ENCODE results near the gene OSBPL9. TPM values are rescaled to one million over a fixed set of nuclear protein-coding genes. Genes with fewer than 3 reads are reported as not detected.
A peak's percentile ranks its signal among the peaks of the same experiment; 100 is the strongest.
"Not testable (repeated sequence)": the region's sequence is repeated elsewhere in the genome, so short reads cannot be mapped to it uniquely, and the experiment has no call there.

OSBPL9 gene
- total and polyA plus RNA-seq, 2 experiments from 2014 or later = 32.2 to 37.0 TPM

DNA sequence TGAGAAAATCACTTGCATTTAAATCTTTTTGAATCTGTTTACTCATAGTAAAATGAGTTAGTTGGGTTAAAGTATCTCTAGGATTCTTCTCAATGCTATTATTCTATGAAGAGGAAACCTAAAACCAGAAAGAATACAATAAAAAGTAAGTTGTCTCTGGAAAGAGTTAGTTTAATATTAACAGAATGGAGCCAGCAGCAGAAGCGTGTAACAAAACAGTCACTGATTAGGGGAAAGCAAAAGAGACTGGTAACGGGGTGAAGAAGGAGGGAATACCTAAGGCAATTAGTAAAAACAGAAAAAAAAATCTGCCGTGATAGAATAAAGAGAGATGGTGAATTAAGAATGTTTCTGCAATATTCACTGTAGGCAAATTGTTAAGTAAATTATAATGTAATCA lies 201.6 kb downstream of the OSBPL9 start:
- Histone ChIP-seq H4K20me1 (ENCODE audit: insufficient read depth) (no peaks in the 10 kb centered on the region), H3K9me3 (ENCODE audit: low read depth) (no peaks in the 10 kb centered on the region), H3K4me3 (no peak overlapping the region), H3K27ac (no peak overlapping the region), H3K79me2 (ENCODE audit: insufficient read depth) (peaks cover 11% of the 10 kb centered on the region), H3K27me3 (replicated peaks; ENCODE audit: insufficient read depth) (no peaks in the 10 kb centered on the region), H3K4me2 (ENCODE audit: unreplicated experiment) (no peak overlapping the region), H3K9me2 (ENCODE audit: insufficient read depth) (no peaks in the 10 kb centered on the region), H3F3A (ENCODE audit: insufficient read depth) (peaks cover 6% of the 10 kb centered on the region; the same call in 1 of the 2 replicates), H2AFZ (no peak overlapping the region), H3K4me1 (ENCODE audit: insufficient read depth) (peaks cover 8% of the 10 kb centered on the region; the same call in 1 of the 2 replicates), H3K36me3 (ENCODE audit: low read depth) (peaks cover 57% of the 10 kb centered on the region), H3K9ac (no peak overlapping the region)
- TF ChIP-seq EZH2phosphoT487 (IDR thresholded peaks at IDR 0.05; ENCODE audit: insufficient read depth, low read depth) = no peak
- no peak for TF ChIP-seq EZH2 (IDR thresholded peaks at IDR 0.05; ENCODE audit: insufficient read depth, poor library complexity, severe bottlenecking)
- no peak for DNase-seq
- in situ Hi-C loops (cut with MboI) = no loop called here
- WGBS, 2 experiments (ENCODE audit: low coverage in 1 of 2, low lambda C conversion rate in 2 of 2, missing lambda C conversion rate in 2 of 2) = 94 to 96% methylated on average over 3 of the region's 3 CpGs

DNA sequence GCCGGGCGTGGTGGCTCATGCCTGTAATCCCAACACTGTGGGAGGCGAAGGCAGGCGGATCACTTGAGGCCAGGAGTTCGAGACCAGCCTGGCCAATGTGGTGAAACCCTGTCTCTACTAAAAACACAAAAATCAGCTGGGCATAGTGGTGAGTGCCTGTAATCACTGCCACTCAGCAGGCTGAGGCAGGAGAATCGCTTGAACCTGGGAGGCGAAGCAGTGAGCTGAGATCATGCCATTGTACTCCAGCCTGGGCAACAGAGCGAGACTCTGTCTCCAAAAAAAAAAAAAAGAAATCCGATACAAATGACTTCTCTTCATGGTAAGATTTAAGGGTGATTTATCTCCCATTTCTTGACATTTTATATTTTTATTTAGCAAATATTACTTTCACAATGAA lies 202.1 kb downstream of the OSBPL9 start:
- H3K4me1 ChIP-seq (ENCODE audit: insufficient read depth); H2AFZ ChIP-seq; H3K9me3 ChIP-seq (ENCODE audit: low read depth); H3K27ac ChIP-seq; H3K9me2 ChIP-seq (ENCODE audit: insufficient read depth); H3K4me2 ChIP-seq (ENCODE audit: unreplicated experiment); H3K4me3 ChIP-seq; in situ Hi-C loops (cut with MboI); H4K20me1 ChIP-seq (ENCODE audit: insufficient read depth); H3F3A ChIP-seq (ENCODE audit: insufficient read depth); H3K27me3 ChIP-seq (replicated peaks; ENCODE audit: insufficient read depth); H3K9ac ChIP-seq; DNase-seq: not testable (repeated sequence)
- Histone ChIP-seq H3K36me3 (ENCODE audit: low read depth) (peaks cover 56% of the 10 kb centered on the region), H3K79me2 (ENCODE audit: insufficient read depth) (peaks cover 11% of the 10 kb centered on the region)
- 97 to 98% methylated on average over 9 of the region's 9 CpGs for WGBS, 2 experiments (ENCODE audit: low coverage in 1 of 2, low lambda C conversion rate in 2 of 2, missing lambda C conversion rate in 2 of 2)

GRCh38 chr1:51819810-51820209 lies 202.9 kb downstream of the OSBPL9 start:
- peaks cover 52% of the 10 kb centered on the region for H3K36me3 ChIP-seq (ENCODE audit: low read depth)
- H3K27me3 ChIP-seq (replicated peaks; ENCODE audit: insufficient read depth) = no peaks in the 10 kb centered on the region
- no peak overlapping the region for H3K4me3 ChIP-seq
- H3K27ac ChIP-seq = no peak overlapping the region
- DNase-seq = peak; percentile 42
- no peak overlapping the region for H3K9ac ChIP-seq
- TF ChIP-seq EZH2 (IDR thresholded peaks at IDR 0.05; ENCODE audit: insufficient read depth, poor library complexity, severe bottlenecking) (no peak), EZH2phosphoT487 (IDR thresholded peaks at IDR 0.05; ENCODE audit: insufficient read depth, low read depth) (no peak)
- H4K20me1 ChIP-seq (ENCODE audit: insufficient read depth) = no peaks in the 10 kb centered on the region
- H3K4me2 ChIP-seq (ENCODE audit: unreplicated experiment) = no peak overlapping the region
- H3K4me1 ChIP-seq (ENCODE audit: insufficient read depth) = peaks cover 8% of the 10 kb centered on the region; the same call in 1 of the 2 replicates
- peaks cover 11% of the 10 kb centered on the region for H3K79me2 ChIP-seq (ENCODE audit: insufficient read depth)
- 96 to 100% methylated on average over 1 of the region's 1 CpG for WGBS, 2 experiments (ENCODE audit: low coverage in 1 of 2, low lambda C conversion rate in 2 of 2, missing lambda C conversion rate in 2 of 2)
- in situ Hi-C loops (cut with MboI) = no loop called here
- H3F3A ChIP-seq (ENCODE audit: insufficient read depth) = peaks cover 6% of the 10 kb centered on the region; the same call in 1 of the 2 replicates
- no peak overlapping the region for H2AFZ ChIP-seq
- H3K9me3 ChIP-seq (ENCODE audit: low read depth) = no peaks in the 10 kb centered on the region
- no peaks in the 10 kb centered on the region for H3K9me2 ChIP-seq (ENCODE audit: insufficient read depth)

GRCh38 chr1:51829058-51829457 lies 212.2 kb downstream of the OSBPL9 start:
- no peak for DNase-seq
- TF ChIP-seq EZH2phosphoT487 (IDR thresholded peaks at IDR 0.05; ENCODE audit: insufficient read depth, low read depth) (no peak), EZH2 (IDR thresholded peaks at IDR 0.05; ENCODE audit: insufficient read depth, poor library complexity, severe bottlenecking) (no peak)
- no peaks in the 10 kb centered on the region for H3K27me3 ChIP-seq (replicated peaks; ENCODE audit: insufficient read depth)
- no peaks in the 10 kb centered on the region for H3K9me3 ChIP-seq (ENCODE audit: low read depth)
- H2AFZ ChIP-seq = no peak overlapping the region
- WGBS, 2 experiments (ENCODE audit: low coverage in 1 of 2, low lambda C conversion rate in 2 of 2, missing lambda C conversion rate in 2 of 2) = 90 to 97% methylated on average over 2 of the region's 2 CpGs
- H3K27ac ChIP-seq = no peak overlapping the region
- no peak overlapping the region for H3K9ac ChIP-seq
- H3K4me2 ChIP-seq (ENCODE audit: unreplicated experiment) = no peak overlapping the region
- H3K9me2 ChIP-seq (ENCODE audit: insufficient read depth) = no peaks in the 10 kb centered on the region
- peaks cover 43% of the 10 kb centered on the region for H3K79me2 ChIP-seq (ENCODE audit: insufficient read depth)
- H4K20me1 ChIP-seq (ENCODE audit: insufficient read depth) = no peaks in the 10 kb centered on the region
- no peak overlapping the region for H3K4me3 ChIP-seq
- in situ Hi-C loops (cut with MboI) = no loop called here
- peaks cover 61% of the 10 kb centered on the region for H3K36me3 ChIP-seq (ENCODE audit: low read depth)
- no peaks in the 10 kb centered on the region for H3K4me1 ChIP-seq (ENCODE audit: insufficient read depth)
- no peaks in the 10 kb centered on the region for H3F3A ChIP-seq (ENCODE audit: insufficient read depth)

DNA sequence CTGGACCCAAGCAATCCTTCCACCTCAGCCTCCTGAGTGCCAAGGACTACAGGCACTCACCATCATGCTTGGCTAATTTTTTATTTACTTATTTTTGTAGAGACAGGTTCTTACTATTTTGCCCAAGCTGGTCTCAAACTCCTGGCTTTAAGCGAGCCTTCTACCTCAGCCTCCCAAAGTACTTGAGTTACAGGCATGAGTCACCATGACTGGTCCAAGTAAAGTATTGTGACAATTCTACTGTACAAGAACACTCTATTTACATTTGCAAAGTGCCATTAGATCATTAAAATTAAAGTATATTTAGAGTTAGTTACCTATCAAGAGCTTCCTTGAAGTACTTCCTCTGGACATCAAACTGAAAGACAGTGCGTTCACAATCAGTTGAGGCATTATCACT lies 216.8 kb downstream of the OSBPL9 start:
- Histone ChIP-seq H4K20me1 (ENCODE audit: insufficient read depth) (no peaks in the 10 kb centered on the region), H3K4me2 (ENCODE audit: unreplicated experiment) (no peak overlapping the region), H3F3A (ENCODE audit: insufficient read depth) (no peaks in the 10 kb centered on the region), H3K9me3 (ENCODE audit: low read depth) (no peaks in the 10 kb centered on the region), H3K9ac (no peak overlapping the region), H2AFZ (no peak overlapping the region), H3K9me2 (ENCODE audit: insufficient read depth) (no peaks in the 10 kb centered on the region), H3K27ac (no peak overlapping the region), H3K4me1 (ENCODE audit: insufficient read depth) (no peaks in the 10 kb centered on the region), H3K36me3 (ENCODE audit: low read depth) (peaks cover 65% of the 10 kb centered on the region), H3K79me2 (ENCODE audit: insufficient read depth) (peaks cover 63% of the 10 kb centered on the region), H3K4me3 (no peak overlapping the region), H3K27me3 (replicated peaks; ENCODE audit: insufficient read depth) (no peaks in the 10 kb centered on the region)
- TF ChIP-seq EZH2 (IDR thresholded peaks at IDR 0.05; ENCODE audit: insufficient read depth, poor library complexity, severe bottlenecking) = no peak
- no peak for TF ChIP-seq EZH2phosphoT487 (IDR thresholded peaks at IDR 0.05; ENCODE audit: insufficient read depth, low read depth)
- DNase-seq = peak; percentile 39
- in situ Hi-C loops (cut with MboI) = no loop called here
- WGBS, 2 experiments (ENCODE audit: low coverage in 1 of 2, low lambda C conversion rate in 2 of 2, missing lambda C conversion rate in 2 of 2) = 96 to 98% methylated on average over 2 of the region's 2 CpGs
